A549 (cell line): ENCODE data around the gene E2F2. TPM values are rescaled to one million over a fixed set of nuclear protein-coding genes. Genes with fewer than 3 reads are reported as not detected.
A peak's percentile ranks its signal among the peaks of the same experiment; 100 is the strongest.

Experiments
- ATAC-seq, 2 experiments: fragments of 200-7000 bp in 1 of 2; fragments of >200 bp in 1 of 2; cut with Nextera tagmentation in 1 of 2; cut with Tn5 transposase in 1 of 2; 3 replicates each; pipeline versions ENCODE4 v1.8.0 to v1.9.1; 2018 to 2020; ENCODE audit warnings: mild to moderate bottlenecking in 1 of 2, moderate library complexity in 1 of 2
- CTCF ChIA-PET: fragments of 300-600 bp; sonication (Branson Sonifier 250); formaldehyde crosslinking; extraction: SDS; loops from one replicate; lab custom pipeline; 2021; ENCODE audit warnings: antibody characterized with exemption, inconsistent platforms; lab: Yijun Ruan, JAX
- POLR2A ChIA-PET: fragments of 350-600 bp; formaldehyde crosslinking; extraction: SDS; loops from one replicate; lab custom pipeline; 2021; ENCODE audit warnings: antibody characterized with exemption, inconsistent platforms; lab: Yijun Ruan, JAX
- DNase-seq, 2 experiments: peaks; one replicate each; pipeline versions ENCODE4 v3.0.0 to v3.0.0-alpha.2; 2011 to 2016; ENCODE audit warnings: low read depth in 1 of 2, low spot score in 1 of 2
- FAIRE-seq: peaks from 2 replicates; lab custom pipeline; 2011; peaks lifted over from hg19 to GRCh38; lab: Jason Lieb, UNC
- H3K27ac ChIP-seq, 2 experiments: fragments of >200 bp; sonication (Bioruptor Twin); formaldehyde crosslinking; 3 replicates each; pipeline ENCODE4 v1.5.1; 2016 to 2017
- H3K4me1 ChIP-seq: fragments of >200 bp; sonication (Bioruptor Twin); formaldehyde crosslinking; 3 replicates; pipeline ENCODE4 v1.6.1; 2016
- H3K4me2 ChIP-seq: fragments of >200 bp; sonication (Bioruptor Twin); formaldehyde crosslinking; 3 replicates; pipeline ENCODE4 v1.6.1; 2016
- H3K4me3 ChIP-seq: fragments of >200 bp; sonication (Bioruptor Twin); formaldehyde crosslinking; 3 replicates; pipeline ENCODE4 v1.5.1; 2016
- H3K9me3 ChIP-seq: fragments of >200 bp; sonication (Bioruptor Twin); formaldehyde crosslinking; 3 replicates; pipeline ENCODE4 v1.6.1; 2016
- ATOH8 ChIP-seq: fragments of 250-450 bp; sonication (Bioruptor Pico); IDR thresholded peaks from 2 replicates; pipeline ENCODE4 v1.5.0; 2020; ENCODE audit warnings: low read depth, mild to moderate bottlenecking, moderate library complexity
- ELK1 ChIP-seq: fragments of 150-350 bp; IDR thresholded peaks from 2 replicates; pipeline ENCODE4 v1.6.1; 2014; ENCODE audit warnings: low read depth, mild to moderate bottlenecking, low read length
- FOSL2 ChIP-seq, 2 experiments: fragments of 450-650 bp in 1 of 2; fragments of >200 bp in 1 of 2; sonication (Bioruptor Twin) in 1 of 2; formaldehyde crosslinking; IDR thresholded peaks; 2 replicates each; pipeline versions ENCODE4 v1.5.0 to v1.6.1; 2016 to 2020; ENCODE audit warnings: mild to moderate bottlenecking in 1 of 2, moderate library complexity in 1 of 2
- HMGXB4 ChIP-seq: fragments of 250-450 bp; sonication (Bioruptor Pico); IDR thresholded peaks from 2 replicates; pipeline ENCODE4 v1.5.0; 2021; ENCODE audit warnings: mild to moderate bottlenecking, moderate library complexity, borderline replicate concordance
- HOXB13 ChIP-seq: fragments of 250-450 bp; sonication (Bioruptor Pico); IDR thresholded peaks from 2 replicates; pipeline ENCODE4 v1.5.0; 2020; ENCODE audit warnings: low read depth, mild to moderate bottlenecking, moderate library complexity
- NFE2L2 ChIP-seq: fragments of 150-350 bp; conservative IDR thresholded peaks from 2 replicates; pipeline ENCODE4 v1.6.1; 2014; ENCODE audit warnings: low read length
- NPAS2 ChIP-seq: fragments of 250-450 bp; sonication (Bioruptor Pico); IDR thresholded peaks from 2 replicates; pipeline ENCODE4 v1.8.0; 2022; ENCODE audit warnings: mild to moderate bottlenecking, moderate library complexity, borderline replicate concordance
- RAD21 ChIP-seq, 2 experiments: fragments of >200 bp in 1 of 2; sonication (Bioruptor Twin) in 1 of 2; formaldehyde crosslinking in 1 of 2; IDR thresholded peaks in 1 of 2; conservative IDR thresholded peaks in 1 of 2; 2 replicates in 1 of 2; 3 replicates in 1 of 2; pipeline ENCODE4 v1.6.1; 2012 to 2018; ENCODE audit warnings: inconsistent platforms in 1 of 2
- TFCP2L1 ChIP-seq: fragments of 250-450 bp; sonication (Bioruptor Pico); IDR thresholded peaks from 2 replicates; pipeline ENCODE4 v1.5.0; 2021; ENCODE audit warnings: mild to moderate bottlenecking
- ZFP36 ChIP-seq: fragments of 450-650 bp; IDR thresholded peaks from 2 replicates; pipeline ENCODE4 v1.6.1; 2014; ENCODE audit warnings: borderline replicate concordance; ENCODE audit not compliant: partially characterized antibody
- WGBS: methylation state at CpG from one replicate; pipeline ENCODE4 v1.1.6; 2017; ENCODE audit errors: missing lambda C conversion rate; 5-methylcytosine and 5-hydroxymethylcytosine counted together
- polyA plus RNA-seq, 4 experiments: library from polyadenylated mRNA; depleted of rRNA in 3 of 4; stranded (reverse); fragments of >200 nt; fragmentation: RNase III in 1 of 4; extraction: RNeasy Plus Mini Kit Qiagen cat#74134 plus additional on column Dnase treatment in 1 of 4; gene quantifications; 2 replicates in 3 of 4; 3 replicates in 1 of 4; pipeline ENCODE4 v1.2.3, GENCODE V29; 2011 to 2017

Gene E2F2
- polyA plus RNA-seq, 2 of the 4 experiments (the other 2 are of a cell fraction) = 0.90 to 3.4 TPM

- Histone ChIP-seq H3K4me3 (no peak overlapping the region), H3K4me1 (peaks cover 79% of the 10 kb centered on the region), H3K9me3 (no peaks in the 10 kb centered on the region), H3K4me2 (peak overlapping the region; percentile 96), H3K27ac (peak overlapping the region; percentile 96 to 98)
- FAIRE-seq (no peak), ATAC-seq (peak in 1 of 2 experiments; percentile 2; a peak in 1 of 6 replicates), DNase-seq (no peak)
- 15% methylated on average over 9 of the region's 10 CpGs for WGBS
- ChIA-PET POLR2A (interaction anchor here (2.1 to 11.2 kb wide), 2 partner anchors 9 to 11 kb away, joined by 11 to 168 read pairs; no protein-coding TSS in a partner anchor), CTCF (interaction anchor here (0.6 to 29.3 kb wide), 6 partner anchors 9 to 70 kb away, joined by 3 to 699 read pairs (median 5); no protein-coding TSS in a partner anchor)
- TF ChIP-seq ELK1 (no peak), HOXB13 (0 out of 2 replicates have a peak, but pooled peaks have one; percentile 34)
Measured at GRCh38 chr1:23564529-23565122, 33.6 kb upstream of the E2F2 start.

GRCh38 chr1:23563755-23564374, 32.8 kb upstream of the E2F2 start:
- H3K4me3 ChIP-seq = no peak overlapping the region
- DNase-seq = peak in 1 of 2 experiments; percentile 45
- no peak for ATAC-seq
- TF ChIP-seq HMGXB4 (CRISPR knock-in tag) (no peak), NPAS2 (no peak), ATOH8 (CRISPR knock-in tag) (no peak), FOSL2 (IDR thresholded peaks at IDR 0.05) (no peak), FOSL2 (CRISPR knock-in tag; IDR thresholded peaks at IDR 0.05) (0 out of 2 replicates have a peak, but pooled peaks have one; percentile 1), RAD21 (conservative IDR thresholded peaks at IDR 0.05 in 1 of 2, IDR thresholded peaks at IDR 0.05 in 1 of 2) (no peak)
- ChIA-PET POLR2A (interaction anchor here (2.1 to 11.2 kb wide), 2 partner anchors 9 to 12 kb away, joined by 11 to 168 read pairs; no protein-coding TSS in a partner anchor), CTCF (interaction anchor here (0.6 to 29.3 kb wide), 6 partner anchors 9 to 70 kb away, joined by 3 to 699 read pairs (median 5); no protein-coding TSS in a partner anchor)
- H3K4me1 ChIP-seq = peaks cover 72% of the 10 kb centered on the region
- peak overlapping the region; percentile 96 to 98 for H3K27ac ChIP-seq
- whole genome bisulfite sequencing = 35% methylated on average over 3 of the region's 3 CpGs
- no peak for FAIRE-seq
- peak overlapping the region; percentile 96 for H3K4me2 ChIP-seq
- H3K9me3 ChIP-seq = no peaks in the 10 kb centered on the region

- no peak for ATAC-seq
- WGBS = 87% methylated on average over 9 of the region's 9 CpGs
- peak overlapping the region; percentile 96 to 98 for H3K27ac ChIP-seq
- no peak for FAIRE-seq
- DNase-seq = no peak
- no peak overlapping the region for H3K4me3 ChIP-seq
- TF ChIP-seq NFE2L2 (no peak), RAD21 (conservative IDR thresholded peaks at IDR 0.05 in 1 of 2, IDR thresholded peaks at IDR 0.05 in 1 of 2) (no peak), FOSL2 (IDR thresholded peaks at IDR 0.05) (no peak), FOSL2 (CRISPR knock-in tag; IDR thresholded peaks at IDR 0.05) (no peak), TFCP2L1 (no peak), ZFP36 (no peak)
- ChIA-PET POLR2A (interaction anchor here (11.2 kb wide), 1 partner anchor 12 kb away, joined by 168 read pairs; no protein-coding TSS in a partner anchor), CTCF (interaction anchor here (1.0 to 29.3 kb wide), 2 partner anchors 48 to 71 kb away, joined by 3 to 699 read pairs; no protein-coding TSS in a partner anchor)
- no peaks in the 10 kb centered on the region for H3K9me3 ChIP-seq
- H3K4me2 ChIP-seq = peak overlapping the region; percentile 96
- H3K4me1 ChIP-seq = peaks cover 64% of the 10 kb centered on the region
Measured at GRCh38 chr1:23563003-23563402, 32.0 kb upstream of the E2F2 start.
